ENCODE measurements around the gene ULK4. TPM values are rescaled to one million over a fixed set of nuclear protein-coding genes. Genes with fewer than 3 reads are reported as not detected.
A peak's percentile ranks its signal among the peaks of the same experiment; 100 is the strongest.

Gene ULK4
- total and polyA plus RNA-seq, 2 of the 4 experiments (the other 2 are of a cell fraction) = 2.7 to 5.0 TPM

DNA sequence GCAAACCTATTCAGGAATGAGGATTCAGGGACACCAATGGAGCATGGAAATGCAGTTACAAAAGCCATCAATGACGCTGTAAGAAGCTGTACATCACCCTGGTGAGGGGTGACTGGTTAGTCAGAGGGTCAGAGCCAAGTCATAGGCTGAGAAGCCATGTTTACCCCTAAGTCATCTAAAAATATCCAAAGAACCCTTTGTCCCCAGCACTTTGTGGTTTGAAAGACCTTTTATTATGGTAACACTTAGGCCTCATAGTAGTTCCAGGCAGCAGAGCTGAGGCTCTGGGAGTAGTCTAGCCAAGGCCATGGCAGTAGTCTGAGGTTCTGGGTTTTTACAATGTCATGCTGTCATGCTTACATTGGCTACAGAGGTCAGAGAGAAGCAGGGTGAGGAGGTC lies 631.4 kb downstream of the ULK4 start:
- no CpG with 5 or more reads among the region's 1 CpG for WGBS, 2 experiments (ENCODE audit: extremely low coverage in 2 of 2, insufficient read length in 1 of 2)
- Histone ChIP-seq H2BK20ac (ENCODE audit: low read depth, low read length) (0 out of 2 replicates have a peak overlapping the region, but pooled peaks have one; percentile 49), H4K20me1 (ENCODE audit: insufficient read depth, low read length) (no peaks in the 10 kb centered on the region), H3K18ac (ENCODE audit: low read depth, low read length) (no peak overlapping the region), H4K5ac (ENCODE audit: low read depth, low read length) (no peak overlapping the region), H3K36me3 (ENCODE audit: control insufficient read depth, insufficient read depth, low read length) (no peaks in the 10 kb centered on the region), H2AK9ac (replicated peaks; ENCODE audit: low read depth, low read length, poor library complexity) (no peak overlapping the region), H2BK5ac (ENCODE audit: low read depth, low read length, poor library complexity, severe bottlenecking) (peak overlapping the region; percentile 2), H3K27ac (ENCODE audit: insufficient read depth, low read length) (no peak overlapping the region), H3K4me1 (ENCODE audit: control insufficient read depth, insufficient read depth, low read length) (peaks cover 8% of the 10 kb centered on the region), H3K4ac (ENCODE audit: low read depth, low read length) (peak overlapping the region; percentile 62; the same call in 1 of the 2 replicates), H3K23ac (ENCODE audit: low read depth, low read length) (no peak overlapping the region), H2AK5ac (ENCODE audit: low read depth, low read length) (peak overlapping the region; percentile 27; the same call in 1 of the 2 replicates), H4K8ac (ENCODE audit: low read depth in 2 of 2, low read length in 2 of 2) (peak overlapping the region in 1 of 2 experiments; percentile 35; a peak in 1 of 4 replicates), H3K4me3 (ENCODE audit: insufficient read depth, low read depth, low read length) (no peak overlapping the region), H3K9me1 (ENCODE audit: insufficient read depth, low read length) (peaks cover 6% of the 10 kb centered on the region), H3K9me3 (ENCODE audit: control insufficient read depth, insufficient read depth, low read length) (no peaks in the 10 kb centered on the region), H2BK120ac (ENCODE audit: low read depth, low read length) (no peak overlapping the region), H3K9ac (ENCODE audit: low read depth, low read length) (no peak overlapping the region), H3K4me2 (ENCODE audit: low read depth, low read length) (no peak overlapping the region), H3K14ac (replicated peaks; ENCODE audit: low read depth, low read length) (0 out of 2 replicates have a peak overlapping the region, but pooled peaks have one; percentile 37), H2BK15ac (ENCODE audit: low read depth, low read length) (no peak overlapping the region), H3K56ac (ENCODE audit: extremely low read depth, insufficient read depth, low read length) (no peak overlapping the region), H2AFZ (replicated peaks; ENCODE audit: low read length, poor library complexity) (peak overlapping the region; percentile 28), H3K79me1 (ENCODE audit: low read depth in 1 of 2, low read length in 2 of 2) (no peaks in the 10 kb centered on the region), H4K91ac (ENCODE audit: insufficient read depth, low read depth, low read length) (no peak overlapping the region), H3K27me3 (ENCODE audit: control insufficient read depth, insufficient read depth, low read length) (no peaks in the 10 kb centered on the region)
- no TSS peak for BruUV-seq (replicated peaks)
- ATAC-seq (ENCODE audit: low read depth) (peak; percentile 24; the same call in 1 of the 2 replicates), DNase-seq (peak; percentile 47)
- in situ Hi-C loops (cut with MboI; ENCODE audit: low sequenced_read_pairs) (no loop called here), intact Hi-C loops (cut with micrococcal nuclease) (no loop called here), dilution Hi-C loops (cut with HindIII; ENCODE audit: low sequenced_read_pairs, unreplicated experiment) (no loop called here)
- TF ChIP-seq, protein P1, sequence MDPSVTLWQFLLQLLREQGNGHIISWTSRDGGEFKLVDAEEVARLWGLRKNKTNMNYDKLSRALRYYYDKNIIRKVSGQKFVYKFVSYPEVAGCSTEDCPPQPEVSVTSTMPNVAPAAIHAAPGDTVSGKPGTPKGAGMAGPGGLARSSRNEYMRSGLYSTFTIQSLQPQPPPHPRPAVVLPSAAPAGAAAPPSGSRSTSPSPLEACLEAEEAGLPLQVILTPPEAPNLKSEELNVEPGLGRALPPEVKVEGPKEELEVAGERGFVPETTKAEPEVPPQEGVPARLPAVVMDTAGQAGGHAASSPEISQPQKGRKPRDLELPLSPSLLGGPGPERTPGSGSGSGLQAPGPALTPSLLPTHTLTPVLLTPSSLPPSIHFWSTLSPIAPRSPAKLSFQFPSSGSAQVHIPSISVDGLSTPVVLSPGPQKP (IDR thresholded peaks at IDR 0.05; ENCODE audit: borderline replicate concordance, low read depth, low read length) = no peak
- TF ChIP-seq RCOR1 (IDR thresholded peaks at IDR 0.05; ENCODE audit: insufficient replicate concordance, low read length) = no peak
- TF ChIP-seq BHLHE40 (IDR thresholded peaks at IDR 0.05; ENCODE audit: low read depth, low read length) = no peak
- TF ChIP-seq POLR2A (IDR thresholded peaks at IDR 0.05; ENCODE audit: low read depth, low read length) = no peak
- TF ChIP-seq FOS (IDR thresholded peaks at IDR 0.05; ENCODE audit: low read depth, low read length) = no peak
- TF ChIP-seq MXI1 (IDR thresholded peaks at IDR 0.05; ENCODE audit: borderline replicate concordance, low read depth, low read length) = no peak
- TF ChIP-seq, protein P2, sequence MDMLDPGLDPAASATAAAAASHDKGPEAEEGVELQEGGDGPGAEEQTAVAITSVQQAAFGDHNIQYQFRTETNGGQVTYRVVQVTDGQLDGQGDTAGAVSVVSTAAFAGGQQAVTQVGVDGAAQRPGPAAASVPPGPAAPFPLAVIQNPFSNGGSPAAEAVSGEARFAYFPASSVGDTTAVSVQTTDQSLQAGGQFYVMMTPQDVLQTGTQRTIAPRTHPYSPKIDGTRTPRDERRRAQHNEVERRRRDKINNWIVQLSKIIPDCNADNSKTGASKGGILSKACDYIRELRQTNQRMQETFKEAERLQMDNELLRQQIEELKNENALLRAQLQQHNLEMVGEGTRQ (IDR thresholded peaks at IDR 0.05; ENCODE audit: low read depth, low read length) = no peak
- TF ChIP-seq SMC3 (IDR thresholded peaks at IDR 0.05; ENCODE audit: low read depth, low read length) = no peak
- no peak for TF ChIP-seq NFE2L2 (IDR thresholded peaks at IDR 0.05; ENCODE audit: low read depth, low read length)
- no peak for TF ChIP-seq CHD1 (IDR thresholded peaks at IDR 0.05; ENCODE audit: low read depth, low read length)
- POLR2A ChIA-PET (ENCODE audit: unreplicated experiment) = no interaction called here
- CTCF ChIA-PET = no interaction called here
